Measurements from ENCODE around the gene CPO.

CPO gene, protein sequence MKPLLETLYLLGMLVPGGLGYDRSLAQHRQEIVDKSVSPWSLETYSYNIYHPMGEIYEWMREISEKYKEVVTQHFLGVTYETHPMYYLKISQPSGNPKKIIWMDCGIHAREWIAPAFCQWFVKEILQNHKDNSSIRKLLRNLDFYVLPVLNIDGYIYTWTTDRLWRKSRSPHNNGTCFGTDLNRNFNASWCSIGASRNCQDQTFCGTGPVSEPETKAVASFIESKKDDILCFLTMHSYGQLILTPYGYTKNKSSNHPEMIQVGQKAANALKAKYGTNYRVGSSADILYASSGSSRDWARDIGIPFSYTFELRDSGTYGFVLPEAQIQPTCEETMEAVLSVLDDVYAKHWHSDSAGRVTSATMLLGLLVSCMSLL

GRCh38 chr2:206939340-206939739 lies at the start of gene CPO:
Gene CPO (plus strand): TSS chr2:206939518. CDS start chr2:206939600, 82 bp downstream.
- H3K4me2 ChIP-seq = no peak within 1 kb of the TSS
- no peak within 1 kb of the TSS for H3K9ac ChIP-seq
- no peak within 1 kb of the TSS for H3K4me3 ChIP-seq
- H3K27me3 ChIP-seq = no peaks in the 10 kb centered on the region
- H3K9me3 ChIP-seq = no peaks in the 10 kb centered on the region
- H3K4me1 ChIP-seq = no peaks in the 10 kb centered on the region
- TF ChIP-seq Cebpa-rat (IDR thresholded peaks at IDR 0.05) = no peak
- no peak within 1 kb of the TSS for H3K27ac ChIP-seq
- no peaks in the 10 kb centered on the region for H4K20me1 ChIP-seq
- H3K36me3 ChIP-seq = no peaks in the 10 kb centered on the region

DNA sequence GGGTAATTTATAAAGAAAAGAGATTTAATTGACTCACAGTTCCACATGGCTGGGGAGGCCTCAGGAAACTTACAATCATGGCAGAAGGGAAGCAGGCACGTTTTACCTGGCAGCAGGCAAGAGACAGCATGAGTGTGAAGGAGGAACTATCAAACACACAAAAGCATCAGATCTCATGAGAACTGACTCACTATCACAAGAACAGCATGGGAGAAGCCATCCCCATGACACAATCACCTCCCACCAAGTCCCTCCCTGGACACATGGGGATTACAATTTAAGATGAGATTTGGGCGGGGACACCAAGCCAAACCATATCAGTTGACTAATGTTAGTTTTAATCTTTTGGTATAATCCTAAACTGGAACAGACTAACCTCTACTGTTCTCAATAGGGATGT lies 49.1 kb upstream of the CPO start:
- no peak overlapping the region for H3K4me2 ChIP-seq
- no peaks in the 10 kb centered on the region for H3K27me3 ChIP-seq
- H3K36me3 ChIP-seq = no peaks in the 10 kb centered on the region
- H3K4me3 ChIP-seq = no peak overlapping the region
- TF ChIP-seq Cebpa-rat (IDR thresholded peaks at IDR 0.05) = no peak
- no peak overlapping the region for H3K27ac ChIP-seq
- no peaks in the 10 kb centered on the region for H3K4me1 ChIP-seq
- no peaks in the 10 kb centered on the region for H4K20me1 ChIP-seq
- H3K9ac ChIP-seq = no peak overlapping the region
- H3K9me3 ChIP-seq = no peaks in the 10 kb centered on the region

DNA sequence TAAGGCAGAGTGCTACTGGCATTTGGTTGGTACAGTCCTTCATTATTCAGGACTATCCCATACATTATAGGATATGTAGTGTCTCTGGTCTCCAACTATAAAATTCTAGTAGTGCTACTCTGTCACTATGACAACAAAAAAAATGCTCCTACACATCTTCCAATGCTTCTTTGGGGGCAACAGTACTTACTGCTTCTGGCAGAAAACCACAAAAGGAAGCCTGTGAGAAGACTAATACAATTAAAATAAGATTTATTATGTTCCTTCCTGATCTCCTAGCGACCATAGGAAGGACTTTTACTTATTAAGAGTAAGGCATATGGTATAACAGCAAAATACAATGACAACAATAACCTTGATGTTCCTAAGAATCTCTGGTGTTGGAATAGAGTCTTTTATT lies 48.4 kb upstream of the CPO start:
- no peaks in the 10 kb centered on the region for H3K27me3 ChIP-seq
- no peaks in the 10 kb centered on the region for H3K36me3 ChIP-seq
- H4K20me1 ChIP-seq = no peaks in the 10 kb centered on the region
- no peaks in the 10 kb centered on the region; the same call in 1 of the 2 replicates for H3K9me3 ChIP-seq
- H3K27ac ChIP-seq = no peak overlapping the region
- H3K9ac ChIP-seq = no peak overlapping the region
- H3K4me1 ChIP-seq = no peaks in the 10 kb centered on the region
- no peak overlapping the region for H3K4me2 ChIP-seq
- no peak overlapping the region for H3K4me3 ChIP-seq
- TF ChIP-seq Cebpa-rat (IDR thresholded peaks at IDR 0.05) = no peak

GRCh38 chr2:206915121-206915520 lies 24.2 kb upstream of the CPO start:
- no peaks in the 10 kb centered on the region for H3K9me3 ChIP-seq
- H4K20me1 ChIP-seq = no peaks in the 10 kb centered on the region
- no peaks in the 10 kb centered on the region for H3K27me3 ChIP-seq
- H3K9ac ChIP-seq = no peak overlapping the region
- H3K4me1 ChIP-seq = no peaks in the 10 kb centered on the region
- no peak for TF ChIP-seq Cebpa-rat (IDR thresholded peaks at IDR 0.05)
- H3K4me3 ChIP-seq = no peak overlapping the region
- no peak overlapping the region for H3K27ac ChIP-seq
- no peak overlapping the region for H3K4me2 ChIP-seq
- no peaks in the 10 kb centered on the region for H3K36me3 ChIP-seq

GRCh38 chr2:206918263-206918662 lies 21.1 kb upstream of the CPO start:
- no peak overlapping the region for H3K4me3 ChIP-seq
- no peak overlapping the region for H3K4me2 ChIP-seq
- H3K27me3 ChIP-seq = no peaks in the 10 kb centered on the region
- no peak overlapping the region for H3K9ac ChIP-seq
- TF ChIP-seq Cebpa-rat (IDR thresholded peaks at IDR 0.05) = no peak
- H3K27ac ChIP-seq = no peak overlapping the region
- no peaks in the 10 kb centered on the region for H3K4me1 ChIP-seq
- H3K9me3 ChIP-seq = no peaks in the 10 kb centered on the region
- no peaks in the 10 kb centered on the region for H3K36me3 ChIP-seq
- H4K20me1 ChIP-seq = no peaks in the 10 kb centered on the region

GRCh38 chr2:206920310-206920709 lies 19.0 kb upstream of the CPO start:
- no peaks in the 10 kb centered on the region for H3K27me3 ChIP-seq
- H4K20me1 ChIP-seq = no peaks in the 10 kb centered on the region
- no peak overlapping the region for H3K9ac ChIP-seq
- no peaks in the 10 kb centered on the region for H3K4me1 ChIP-seq
- TF ChIP-seq Cebpa-rat (IDR thresholded peaks at IDR 0.05) = no peak
- no peak overlapping the region for H3K4me3 ChIP-seq
- H3K27ac ChIP-seq = no peak overlapping the region
- H3K9me3 ChIP-seq = no peaks in the 10 kb centered on the region
- H3K36me3 ChIP-seq = no peaks in the 10 kb centered on the region
- H3K4me2 ChIP-seq = no peak overlapping the region

DNA sequence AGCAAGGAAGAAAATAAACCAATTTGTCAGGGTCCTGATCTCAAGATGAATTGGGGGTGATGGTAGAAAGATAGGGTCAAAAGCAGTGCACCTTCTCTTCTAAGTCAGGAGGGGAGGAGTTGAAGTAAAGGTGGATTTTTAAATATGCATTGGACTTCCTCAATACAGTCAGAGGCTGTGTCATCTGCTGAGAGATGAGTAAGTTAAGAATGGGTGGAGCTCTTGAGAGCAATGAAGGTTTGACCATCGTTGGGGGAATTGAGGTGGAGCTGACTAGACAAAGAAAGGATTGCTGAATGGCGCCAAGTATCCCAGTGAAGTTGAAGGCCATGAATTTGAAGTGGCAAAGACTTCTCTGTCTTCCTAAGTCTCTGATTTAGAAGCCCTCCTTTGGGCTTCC lies 18.4 kb upstream of the CPO start:
- no peak for TF ChIP-seq Cebpa-rat (IDR thresholded peaks at IDR 0.05)
- H4K20me1 ChIP-seq = no peaks in the 10 kb centered on the region
- no peaks in the 10 kb centered on the region for H3K4me1 ChIP-seq

DNA sequence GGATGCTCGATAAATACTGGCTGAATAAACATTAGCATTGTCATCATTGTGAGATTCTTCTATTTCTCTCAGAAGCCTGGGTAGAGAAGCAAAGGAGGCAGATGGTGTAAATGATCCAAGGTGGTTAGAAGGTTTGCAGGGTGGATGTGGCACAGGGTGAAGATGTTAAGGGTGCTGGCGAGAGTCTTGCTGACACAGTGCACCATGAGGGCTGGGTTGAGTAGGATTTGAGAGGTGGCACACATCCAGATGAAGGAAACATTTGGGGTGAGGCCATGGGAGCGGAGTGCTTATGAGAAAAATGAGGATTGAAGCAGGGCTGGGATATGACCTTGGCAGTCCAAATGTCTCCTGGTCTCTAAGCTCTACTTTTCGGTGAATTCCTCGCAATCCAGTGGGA lies 17.8 kb upstream of the CPO start:
- Histone ChIP-seq H3K4me1 (no peaks in the 10 kb centered on the region), H3K4me2 (no peak overlapping the region), H3K36me3 (no peaks in the 10 kb centered on the region), H3K9ac (no peak overlapping the region), H3K27ac (no peak overlapping the region), H3K4me3 (no peak overlapping the region), H3K27me3 (no peaks in the 10 kb centered on the region), H3K9me3 (no peaks in the 10 kb centered on the region), H4K20me1 (no peaks in the 10 kb centered on the region)
- TF ChIP-seq Cebpa-rat (IDR thresholded peaks at IDR 0.05) = no peak

More for the DNA sequence above, 18.4 kb upstream of the CPO start:
- Histone ChIP-seq H3K4me2 (no peak overlapping the region), H3K36me3 (no peaks in the 10 kb centered on the region), H3K27ac (no peak overlapping the region), H3K4me3 (no peak overlapping the region), H3K9me3 (no peaks in the 10 kb centered on the region), H3K9ac (no peak overlapping the region), H3K27me3 (no peaks in the 10 kb centered on the region)

DNA sequence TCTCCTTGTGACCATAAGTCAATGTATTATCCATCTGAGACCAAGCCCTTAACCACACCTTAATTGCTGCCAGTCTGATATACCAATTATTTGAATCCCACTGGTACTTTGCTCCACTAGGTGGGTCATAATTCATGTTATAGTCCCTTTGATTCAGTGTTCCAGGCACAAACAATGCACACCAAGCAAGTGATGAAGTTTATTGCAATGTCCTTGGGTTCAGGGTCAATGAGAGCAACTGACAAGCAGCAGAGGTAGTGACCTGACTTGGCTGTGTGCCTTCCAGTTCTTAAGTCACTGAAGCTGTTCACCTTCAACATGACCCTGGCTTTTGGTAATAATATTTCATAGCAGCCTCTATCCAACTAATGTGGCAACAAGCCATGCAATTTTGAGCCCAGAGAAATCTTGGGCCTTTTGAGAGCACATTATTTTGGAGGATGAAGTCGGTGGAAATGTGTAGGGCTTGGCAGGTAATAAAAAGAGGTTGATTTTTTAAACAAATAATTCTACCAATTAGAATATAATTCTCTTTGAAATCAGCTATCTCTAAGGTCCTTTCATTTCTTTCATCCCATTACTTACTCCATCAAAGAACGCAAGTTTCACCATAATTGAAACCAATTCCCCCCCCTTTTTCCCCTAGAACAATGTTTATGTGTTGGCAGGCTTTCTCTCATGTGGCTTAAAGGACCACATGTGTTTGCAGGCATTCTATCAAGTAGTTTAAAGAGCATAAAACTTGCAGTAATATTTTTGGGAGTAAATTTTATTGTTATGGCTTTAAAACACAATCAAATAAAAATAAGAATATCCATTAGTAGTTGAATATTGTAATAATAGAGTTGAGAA lies 3.1 kb upstream of the CPO start:
- Histone ChIP-seq H3K27ac (no peak overlapping the region), H3K4me1 (no peaks in the 10 kb centered on the region), H3K4me2 (no peak overlapping the region), H3K27me3 (no peaks in the 10 kb centered on the region), H3K9me3 (no peaks in the 10 kb centered on the region), H4K20me1 (no peaks in the 10 kb centered on the region), H3K36me3 (no peaks in the 10 kb centered on the region), H3K9ac (no peak overlapping the region), H3K4me3 (no peak overlapping the region)
- no peak for TF ChIP-seq Cebpa-rat (IDR thresholded peaks at IDR 0.05)

DNA sequence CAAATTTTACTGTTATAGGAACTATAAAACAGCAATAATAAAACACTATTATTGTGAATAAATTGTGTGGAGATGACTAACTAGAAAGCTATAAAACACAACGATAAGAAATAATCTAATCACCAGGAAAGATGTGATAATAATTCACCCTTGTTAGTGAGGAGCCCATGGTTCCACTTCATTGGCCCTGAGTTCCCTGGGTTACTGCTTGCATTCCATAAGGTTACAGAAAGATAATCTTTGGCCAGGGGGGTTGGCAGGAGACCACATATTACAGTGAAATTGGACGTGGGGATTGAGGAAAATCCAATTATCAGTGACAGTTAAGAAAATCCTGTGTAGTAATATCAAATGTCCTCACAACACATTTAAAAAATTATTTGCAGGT lies 2.5 kb upstream of the CPO start:
- Histone ChIP-seq H3K27me3 (no peaks in the 10 kb centered on the region), H3K9ac (no peak overlapping the region), H3K4me2 (no peak overlapping the region), H3K27ac (no peak overlapping the region), H3K9me3 (no peaks in the 10 kb centered on the region), H4K20me1 (no peaks in the 10 kb centered on the region), H3K4me1 (no peaks in the 10 kb centered on the region), H3K4me3 (no peak overlapping the region), H3K36me3 (no peaks in the 10 kb centered on the region)
- TF ChIP-seq Cebpa-rat (IDR thresholded peaks at IDR 0.05) = no peak
